Endodermal cell (in vitro differentiated cells): ENCODE results near the gene KCNG2. TPM values are rescaled to one million over a fixed set of nuclear protein-coding genes. Genes with fewer than 3 reads are reported as not detected.

ENCODE experiments used
- DNase-seq: peaks from one replicate; pipeline ENCODE4 v3.0.0-alpha.2; 2017
- H3K27ac ChIP-seq: 2 replicates; pipeline ENCODE4 v1.5.1; 2013; ENCODE audit warnings: mild to moderate bottlenecking, low read depth, low read length, moderate library complexity
- H3K27me3 ChIP-seq: 2 replicates; pipeline ENCODE4 v1.6.1; 2013; ENCODE audit warnings: mild to moderate bottlenecking, low read length, moderate library complexity; ENCODE audit not compliant: insufficient read depth, control insufficient read depth, poor library complexity, severe bottlenecking
- H3K36me3 ChIP-seq: 2 replicates; pipeline ENCODE4 v1.7.0; 2013; ENCODE audit warnings: mild to moderate bottlenecking, low read length, moderate library complexity; ENCODE audit not compliant: control insufficient read depth, insufficient read depth
- H3K4me1 ChIP-seq: one replicate; pipeline ENCODE4 v1.7.0; 2013; ENCODE audit warnings: low read length; ENCODE audit not compliant: control insufficient read depth, insufficient read depth
- H3K4me3 ChIP-seq: 2 replicates; pipeline ENCODE4 v1.5.1; 2013; ENCODE audit warnings: mild to moderate bottlenecking, low read length, moderate library complexity
- H3K9ac ChIP-seq: 2 replicates; pipeline ENCODE4 v1.6.1; 2013; ENCODE audit warnings: mild to moderate bottlenecking, low read length, moderate library complexity; ENCODE audit not compliant: poor library complexity, severe bottlenecking; ENCODE audit errors: extremely low read depth
- H3K9me3 ChIP-seq: 2 replicates; pipeline ENCODE4 v1.6.1; 2013; ENCODE audit warnings: mild to moderate bottlenecking, low read length, moderate library complexity; ENCODE audit not compliant: control insufficient read depth
- H3K27ac Mint-ChIP-seq: 2 replicates; pipeline ENCODE4 v1.8.0; 2020; ENCODE audit warnings: mixed read lengths
- H3K27me3 Mint-ChIP-seq: 2 replicates; pipeline ENCODE4 v1.8.0; 2021; ENCODE audit warnings: mild to moderate bottlenecking, mixed read lengths; ENCODE audit not compliant: insufficient read depth
- H3K36me3 Mint-ChIP-seq: 2 replicates; pipeline ENCODE4 v1.8.0; 2020; ENCODE audit warnings: low read depth, mixed read lengths
- H3K4me1 Mint-ChIP-seq: 2 replicates; pipeline ENCODE4 v1.8.0; 2020; ENCODE audit warnings: mixed read lengths
- H3K4me3 Mint-ChIP-seq: 2 replicates; pipeline ENCODE4 v1.8.0; 2020; ENCODE audit warnings: mild to moderate bottlenecking, moderate library complexity, mixed read lengths
- H3K9me3 Mint-ChIP-seq: 2 replicates; pipeline ENCODE4 v1.8.0; 2020; ENCODE audit warnings: mild to moderate bottlenecking, mixed read lengths
- CTCF ChIP-seq: fragments of 200-600 bp; sonication (generic); conservative IDR thresholded peaks from 2 replicates; pipeline ENCODE4 v1.5.0; 2021; ENCODE audit warnings: antibody characterized with exemption, mild to moderate bottlenecking
- WGBS, 2 experiments: methylation state at CpG; one replicate each; pipeline versions ENCODE4 v1.1.5 to v1.1.7; 2013; ENCODE audit warnings: missing lambda C conversion rate in 2 of 2, mixed read lengths in 1 of 2; ENCODE audit not compliant: insufficient coverage in 1 of 2, insufficient read length in 1 of 2; 5-methylcytosine and 5-hydroxymethylcytosine counted together
- total RNA-seq, 2 donors: library from RNA; stranded (reverse); fragmentation: NEBNext Ultra II Directional in 1 of 2; extraction: Animal tissue kit (Norgen Biotek cat#: 25700) in 1 of 2; gene quantifications; 2 replicates in 1 of 2; 3 replicates in 1 of 2; pipeline ENCODE4 v1.2.1, GENCODE V29; 2021

The KCNG2 gene
- total RNA-seq, 2 donors from 2014 or later: not detected

GRCh38 chr18:79848579-79849327, 51.0 kb downstream of the KCNG2 start:
- Mint-ChIP-seq H3K4me3 (no peak overlapping the region), H3K36me3 (no peaks in the 10 kb centered on the region), H3K27ac (no peak overlapping the region), H3K27me3 (no peaks in the 10 kb centered on the region), H3K9me3 (no peaks in the 10 kb centered on the region), H3K4me1 (no peaks in the 10 kb centered on the region)
- H3K4me1 ChIP-seq: no peaks in the 10 kb centered on the region
- H3K9ac ChIP-seq: no peak overlapping the region
- H3K36me3 ChIP-seq: no peaks in the 10 kb centered on the region
- TF ChIP-seq CTCF: no peak
- WGBS, 2 experiments: 93 to 95% methylated on average over 18 to 45 of the region's 45 CpGs
- H3K27ac ChIP-seq: no peak overlapping the region
- peak; percentile 38 for DNase-seq
- no peaks in the 10 kb centered on the region for H3K27me3 ChIP-seq
- H3K4me3 ChIP-seq: no peak overlapping the region
- no peaks in the 10 kb centered on the region for H3K9me3 ChIP-seq

- no peaks in the 10 kb centered on the region for H3K27me3 ChIP-seq
- Mint-ChIP-seq H3K36me3 (no peaks in the 10 kb centered on the region), H3K9me3 (no peaks in the 10 kb centered on the region), H3K27me3 (no peaks in the 10 kb centered on the region), H3K4me3 (no peak overlapping the region), H3K27ac (no peak overlapping the region), H3K4me1 (no peaks in the 10 kb centered on the region)
- H3K4me1 ChIP-seq: no peaks in the 10 kb centered on the region
- no peak overlapping the region for H3K9ac ChIP-seq
- no peak overlapping the region for H3K27ac ChIP-seq
- no peaks in the 10 kb centered on the region for H3K36me3 ChIP-seq
- 93% methylated on average over 18 to 51 of the region's 51 CpGs for WGBS, 2 experiments
- DNase-seq: peak; percentile 35
- no peaks in the 10 kb centered on the region for H3K9me3 ChIP-seq
- no peak overlapping the region for H3K4me3 ChIP-seq
- TF ChIP-seq CTCF: no peak
Observed at GRCh38 chr18:79849328-79850207, 51.8 kb downstream of the KCNG2 start.

- Histone ChIP-seq H3K36me3 (no peaks in the 10 kb centered on the region), H3K4me3 (no peak overlapping the region), H3K9me3 (no peaks in the 10 kb centered on the region), H3K27ac (no peak overlapping the region), H3K4me1 (no peaks in the 10 kb centered on the region), H3K27me3 (peaks cover 7% of the 10 kb centered on the region), H3K9ac (no peak overlapping the region)
- Mint-ChIP-seq H3K27me3 (peaks cover 3% of the 10 kb centered on the region), H3K36me3 (no peaks in the 10 kb centered on the region), H3K4me1 (no peaks in the 10 kb centered on the region), H3K9me3 (no peaks in the 10 kb centered on the region), H3K4me3 (no peak overlapping the region), H3K27ac (no peak overlapping the region)
- DNase-seq: no peak
- WGBS, 2 experiments: 93% methylated on average over 14 to 16 of the region's 16 CpGs
- TF ChIP-seq CTCF: no peak
Observed at GRCh38 chr18:79850731-79851130, 53.0 kb downstream of the KCNG2 start.
